ENCODE measurements around the gene MAN1C1. TPM values are rescaled to one million over a fixed set of nuclear protein-coding genes. Genes with fewer than 3 reads are reported as not detected.

MAN1C1 gene
- total and polyA plus RNA-seq, 9 of the 15 experiments (the other 6 are each of a cell fraction or from before 2014, with no cell fraction given): 0.04 to 0.44 (median 0.10) TPM; not detected in 3

DNA sequence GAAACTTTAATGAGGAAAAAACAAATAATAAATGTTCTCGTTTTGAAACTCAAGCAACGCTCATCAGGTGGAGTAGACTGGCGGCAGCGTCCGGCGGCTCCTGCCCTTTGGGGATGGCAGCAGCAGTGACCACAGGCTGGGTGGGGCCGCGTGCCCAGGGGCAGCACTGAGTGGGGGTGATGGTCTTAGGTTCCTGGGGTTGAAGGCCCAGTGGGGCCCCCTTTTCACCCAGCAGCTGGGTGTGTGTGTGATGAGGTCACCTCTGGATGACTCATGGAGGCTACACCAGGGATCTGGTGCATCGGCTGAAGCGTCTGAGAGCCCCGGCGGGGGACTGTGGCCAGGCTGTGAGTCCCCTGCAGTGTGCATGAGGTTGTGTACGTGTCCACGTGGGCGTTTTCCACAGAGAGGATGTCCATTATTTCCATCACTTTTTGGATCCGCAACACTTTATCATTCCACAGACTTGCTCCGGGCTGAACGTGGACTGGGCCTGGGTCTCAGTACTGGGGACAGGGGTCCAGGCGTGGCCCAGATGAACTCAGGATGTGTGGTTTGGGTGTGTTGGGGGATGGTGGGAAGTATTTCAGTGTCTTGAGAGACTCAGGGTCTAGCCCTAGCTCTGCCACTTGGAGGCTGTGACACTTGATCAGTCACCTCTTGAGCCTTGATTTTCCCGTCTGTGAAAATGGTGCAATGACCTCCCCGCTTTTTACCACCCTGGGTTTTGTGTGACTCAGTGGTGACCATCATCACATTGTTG lies 47.6 kb upstream of the MAN1C1 start:
- H3K36me3 ChIP-seq (ENCODE audit: control insufficient read depth, insufficient read depth, low read length): peaks cover 8% of the 10 kb centered on the region; the same call in 1 of the 3 replicates
- no TSS peak for BruUV-seq (replicated peaks)
- WGBS (ENCODE audit: insufficient coverage, low coverage, missing lambda C conversion rate): 43% methylated on average over 21 of the region's 21 CpGs
- no peaks in the 10 kb centered on the region for H3K79me2 ChIP-seq (ENCODE audit: control insufficient read depth, insufficient read depth, low read length)
- ATAC-seq (peak; percentile 81), FAIRE-seq (peak; percentile 76), DNase-seq (ENCODE audit: extremely low read depth in 1 of 4, low spot score in 3 of 4) (peak; percentile 81 to 83 (median 82))
- peak overlapping the region; percentile 47; the same call in 2 of the 3 replicates for H3K27ac ChIP-seq (ENCODE audit: extremely low read depth, low read depth, low read length)
- CTCF ChIA-PET (ENCODE audit: low intra/inter-chr PET ratio): interaction anchor here (0.6 kb wide), 1 partner anchor 139 kb away, joined by 3 read pairs; no protein-coding TSS in a partner anchor
- no peak overlapping the region for H2AFZ ChIP-seq (ENCODE audit: low read depth, low read length)
- peaks cover 11% of the 10 kb centered on the region for H3K9me1 ChIP-seq (ENCODE audit: control insufficient read depth, insufficient read depth, low read length)
- H3K9me3 ChIP-seq (replicated peaks; ENCODE audit: control insufficient read depth, insufficient read depth, low read depth, low read length): no peaks in the 10 kb centered on the region
- intact Hi-C loops (cut with micrococcal nuclease): no loop called here
- POLR2A ChIA-PET: interaction anchor here (0.6 to 6.6 kb wide), 3 partner anchors 10 to 202 kb away, joined by 3 to 39 read pairs (median 10); no protein-coding TSS in a partner anchor
- peaks cover 24 to 46% of the 10 kb centered on the region in 2 experiments for H3K4me1 ChIP-seq (replicated peaks in 1 of 2; ENCODE audit: control insufficient read depth in 2 of 2, insufficient read depth in 2 of 2, low read length in 2 of 2)
- H3K9ac ChIP-seq (ENCODE audit: insufficient read depth in 1 of 2, low read depth in 2 of 2, low read length in 2 of 2): peak overlapping the region in 1 of 2 experiments; percentile 68; a peak in 2 of 4 replicates
- H3K4me2 ChIP-seq (ENCODE audit: insufficient read depth, low read length): peak overlapping the region; percentile 9; the same call in 1 of the 2 replicates
- peaks cover 0 to 17% of the 10 kb centered on the region in 2 experiments; a peak in 2 of 5 replicates for H3K27me3 ChIP-seq (ENCODE audit: control insufficient read depth in 2 of 2, insufficient read depth in 2 of 2, low read length in 2 of 2)
- H4K20me1 ChIP-seq (replicated peaks; ENCODE audit: control insufficient read depth, insufficient read depth, low read length): no peaks in the 10 kb centered on the region
- H3K4me3 ChIP-seq: no peak overlapping the region
- in situ Hi-C loops (cut with MboI): loop anchor here (10.0 kb wide), 1 partner anchor 1724 kb away; no protein-coding TSS in a partner anchor
- TF ChIP-seq FOS (IDR thresholded peaks at IDR 0.05; ENCODE audit: extremely low read depth, insufficient read length) (peak; percentile 56), ZNF778 (CRISPR knock-in tag; IDR thresholded peaks at IDR 0.05) (no peak), KDM4B (IDR thresholded peaks at IDR 0.05; ENCODE audit: borderline replicate concordance in 2 of 2, low read depth in 1 of 2) (no peak), CHCHD3 (CRISPR knock-in tag; IDR thresholded peaks at IDR 0.05) (no peak), CAMTA2 (CRISPR knock-in tag; conservative IDR thresholded peaks at IDR 0.05) (no peak), JUND (IDR thresholded peaks at IDR 0.05; ENCODE audit: borderline replicate concordance, low read depth, low read length) (peak; percentile 98), JUND (tag; IDR thresholded peaks at IDR 0.05; ENCODE audit: borderline replicate concordance, low read depth, low read length) (peak; percentile 96), USF2 (CRISPR knock-in tag; IDR thresholded peaks at IDR 0.05) (no peak), TCF7 (IDR thresholded peaks at IDR 0.05; ENCODE audit: borderline replicate concordance) (no peak), EP400 (IDR thresholded peaks at IDR 0.05) (no peak), CTBP1 (IDR thresholded peaks at IDR 0.05; ENCODE audit: borderline replicate concordance) (peak; percentile 49; the same call in 1 of the 2 replicates), RBBP5 (IDR thresholded peaks at IDR 0.05; ENCODE audit: borderline replicate concordance, insufficient read depth, low read length, poor library complexity, severe bottlenecking) (peak; percentile 32), NEUROD1 (IDR thresholded peaks at IDR 0.05; ENCODE audit: borderline replicate concordance, low read depth, low read length, partially characterized antibody) (peak; percentile 25), BCOR (IDR thresholded peaks at IDR 0.05) (0 out of 2 replicates have a peak, but pooled peaks have one; percentile 11), CBFB (CRISPR knock-in tag; IDR thresholded peaks at IDR 0.05) (no peak), RBM22 (IDR thresholded peaks at IDR 0.05; ENCODE audit: low read depth, low read length, poor library complexity, severe bottlenecking) (no peak), SMARCA4 (IDR thresholded peaks at IDR 0.05) (peak; percentile 87), TAF7 (tag; IDR thresholded peaks at IDR 0.05) (no peak), BHLHE40 (IDR thresholded peaks at IDR 0.05; ENCODE audit: low read length) (peak; percentile 48; the same call in 1 of the 2 replicates), POLR2A (conservative IDR thresholded peaks at IDR 0.05) (peak; percentile 31; the same call in 1 of the 2 replicates), ARNT (IDR thresholded peaks at IDR 0.05) (no peak)
- TF ChIP-seq, protein P1, sequence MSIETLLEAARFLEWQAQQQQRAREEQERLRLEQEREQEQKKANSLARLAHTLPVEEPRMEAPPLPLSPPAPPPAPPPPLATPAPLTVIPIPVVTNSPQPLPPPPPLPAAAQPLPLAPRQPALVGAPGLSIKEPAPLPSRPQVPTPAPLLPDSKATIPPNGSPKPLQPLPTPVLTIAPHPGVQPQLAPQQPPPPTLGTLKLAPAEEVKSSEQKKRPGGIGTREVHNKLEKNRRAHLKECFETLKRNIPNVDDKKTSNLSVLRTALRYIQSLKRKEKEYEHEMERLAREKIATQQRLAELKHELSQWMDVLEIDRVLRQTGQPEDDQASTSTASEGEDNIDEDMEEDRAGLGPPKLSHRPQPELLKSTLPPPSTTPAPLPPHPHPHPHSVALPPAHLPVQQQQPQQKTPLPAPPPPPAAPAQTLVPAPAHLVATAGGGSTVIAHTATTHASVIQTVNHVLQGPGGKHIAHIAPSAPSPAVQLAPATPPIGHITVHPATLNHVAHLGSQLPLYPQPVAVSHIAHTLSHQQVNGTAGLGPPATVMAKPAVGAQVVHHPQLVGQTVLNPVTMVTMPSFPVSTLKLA (conservative IDR thresholded peaks at IDR 0.05): peak in 1 of 2 experiments; percentile 59; a peak in 1 of 4 replicates
